ENCODE results near the gene ABCB6.

Gene ABCB6

DNA sequence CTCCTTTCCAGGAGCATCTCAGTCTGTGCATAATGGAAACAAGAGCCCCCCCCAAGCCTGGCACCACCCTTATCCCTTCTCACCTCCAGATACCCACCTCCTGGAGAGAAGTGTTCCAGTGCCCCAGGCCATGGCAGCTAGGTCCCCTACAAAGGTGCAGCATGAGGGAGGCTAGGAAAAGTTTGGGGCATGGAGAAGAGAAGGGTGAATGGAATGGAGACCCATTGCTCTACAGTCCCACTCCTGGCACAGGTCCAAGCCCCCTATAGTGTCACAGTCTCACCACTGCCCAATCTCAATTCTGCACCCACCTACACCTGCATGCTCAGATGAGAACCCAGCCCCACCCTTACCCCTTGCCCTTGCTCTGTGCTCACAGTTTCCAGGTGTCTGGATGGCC, 49.8 kb downstream of the ABCB6 start:
- no peak for DNase-seq (ENCODE audit: low spot score)

DNA sequence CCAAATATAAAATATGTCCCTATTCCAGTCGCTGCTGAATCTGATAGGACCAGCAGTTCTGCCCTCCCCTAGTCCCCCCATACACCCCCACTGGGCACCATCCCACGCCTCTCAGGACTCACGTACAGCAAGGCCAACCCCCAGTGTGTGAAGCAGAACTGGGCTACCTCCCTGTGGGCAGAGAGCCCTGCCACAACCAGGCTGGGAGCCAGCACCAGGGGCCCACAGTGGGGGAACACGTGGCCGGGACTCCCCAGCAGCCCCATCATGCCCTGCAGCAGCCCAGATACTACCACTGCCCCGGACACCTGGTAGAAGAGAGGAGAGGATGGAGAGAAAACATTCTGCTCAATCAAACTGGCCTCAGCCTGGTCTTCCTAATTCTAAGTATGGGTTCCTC, 50.2 kb downstream of the ABCB6 start:
- no peak for DNase-seq (ENCODE audit: low spot score)

DNA sequence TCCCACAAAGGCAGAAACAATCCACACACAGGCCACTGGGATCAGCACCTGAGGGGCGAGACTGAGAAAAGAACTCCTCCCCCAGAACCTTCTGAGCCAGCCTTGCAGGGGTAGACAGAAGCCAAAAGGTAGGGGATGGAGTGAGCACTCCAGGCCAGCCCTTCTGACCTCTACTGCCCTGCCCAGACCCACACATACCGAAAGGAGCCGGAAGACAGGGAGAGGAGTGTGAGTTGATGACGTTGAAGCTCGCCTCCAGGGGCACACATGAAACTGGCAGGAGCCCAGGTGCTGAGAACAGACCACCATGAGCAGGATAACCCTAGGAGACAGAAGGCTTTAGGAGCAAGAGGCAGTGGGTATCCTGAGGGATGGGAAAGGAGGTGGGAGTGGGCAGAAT, 50.8 kb downstream of the ABCB6 start:
- no peak for DNase-seq (ENCODE audit: low spot score)

GRCh38 chr2:219165058-219165911, 53.5 kb downstream of the ABCB6 start:
- DNase-seq (ENCODE audit: low spot score) = no peak

GRCh38 chr2:219163156-219163555, 55.6 kb downstream of the ABCB6 start:
- DNase-seq (ENCODE audit: low spot score) = no peak

GRCh38 chr2:219161097-219161496, 57.7 kb downstream of the ABCB6 start:
- DNase-seq (ENCODE audit: low spot score) = no peak

DNA sequence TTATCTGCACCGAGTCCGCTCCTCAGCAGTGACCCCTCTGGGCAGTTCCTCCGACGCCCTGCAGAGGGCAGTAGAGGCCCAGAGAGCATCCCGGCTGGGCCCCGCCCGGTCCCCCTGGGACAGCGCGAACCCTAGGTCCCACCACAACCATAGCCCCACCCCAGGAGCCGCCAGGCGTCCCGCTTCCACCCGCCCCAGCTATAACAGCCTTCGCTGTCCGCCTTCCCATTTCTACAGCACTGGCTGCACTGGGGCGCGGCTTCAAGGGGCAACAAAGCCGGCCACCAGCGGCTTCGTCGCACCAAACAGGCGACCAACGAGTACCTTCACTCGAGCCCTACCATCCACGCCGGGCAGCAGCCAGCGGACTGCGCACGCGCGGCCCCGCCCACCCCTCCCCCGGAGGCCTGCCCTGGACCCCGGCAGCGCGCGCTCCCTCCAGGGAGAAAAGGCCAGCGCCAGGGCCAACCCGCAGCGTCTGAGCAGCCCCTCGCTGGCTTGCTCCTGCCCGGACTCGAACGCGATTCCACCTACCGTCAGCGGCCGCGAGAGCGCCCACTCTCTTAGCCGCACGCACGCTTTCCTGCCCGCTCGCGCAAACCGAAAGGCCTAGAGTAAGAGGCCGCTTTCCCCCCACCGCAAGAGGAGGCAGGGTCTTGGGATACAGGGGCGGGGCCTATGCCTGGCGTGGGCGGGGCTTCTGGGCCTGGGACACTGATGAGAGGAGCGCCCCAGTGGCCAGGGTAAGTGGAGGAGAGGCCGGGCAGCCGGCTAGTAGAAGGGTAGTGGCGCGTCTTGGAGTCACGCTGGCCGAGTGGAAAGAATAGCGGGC, 58.4 kb downstream of the ABCB6 start, which contains the start of gene NHEJ1:
Gene NHEJ1 (minus strand): TSS at position 630 of the 832 bp plus-strand sequence. CDS start 2,453 bp downstream, outside the sequence.
- peak; percentile 92 for DNase-seq (ENCODE audit: low spot score)

Data from SW480 (cell line).